Hepatic stellate cell (primary cell): ENCODE data around the gene HTR1A.

Experiments used
- DNase-seq: peaks from one replicate; pipeline ENCODE4 v3.0.0; 2011; ENCODE audit warnings: low spot score

Gene HTR1A

GRCh38 chr5:63962279-63962678 is at the start of gene HTR1A:
HTR1A (minus strand) TSS chr5:63962445; CDS start chr5:63961719, 726 bp downstream.
- DNase-seq: no peak

GRCh38 chr5:64003966-64004365 is 41.7 kb upstream of the HTR1A start:
- no peak for DNase-seq

- no peak for DNase-seq
Measured at GRCh38 chr5:64000096-64000495, 37.9 kb upstream of the HTR1A start.

- DNase-seq: no peak
Measured at GRCh38 chr5:63987053-63987452, 24.8 kb upstream of the HTR1A start.

GRCh38 chr5:63981864-63982263 is 19.6 kb upstream of the HTR1A start:
- DNase-seq: no peak

- no peak for DNase-seq
Measured at GRCh38 chr5:63963926-63964325, 1.7 kb upstream of the HTR1A start.

GRCh38 chr5:63963080-63963735 is 963 bp upstream of the HTR1A start:
- peak; percentile 29 for DNase-seq

GRCh38 chr5:63961598-63962161 is 565 bp downstream of the HTR1A start:
- no peak for DNase-seq

- no peak for DNase-seq
Measured at GRCh38 chr5:63961125-63961597, 1.1 kb downstream of the HTR1A start.

- no peak for DNase-seq
Measured at GRCh38 chr5:63960646-63961045, 1.6 kb downstream of the HTR1A start.

GRCh38 chr5:63959177-63959982 is 2.9 kb downstream of the HTR1A start:
- DNase-seq: no peak

GRCh38 chr5:63958654-63959053 is 3.6 kb downstream of the HTR1A start:
- DNase-seq: no peak

- no peak for DNase-seq
Measured at GRCh38 chr5:63957617-63958016, 4.6 kb downstream of the HTR1A start.

GRCh38 chr5:63953217-63953616 is 9.0 kb downstream of the HTR1A start:
- DNase-seq: no peak

GRCh38 chr5:63935103-63935502 is 27.1 kb downstream of the HTR1A start:
- no peak for DNase-seq

- no peak for DNase-seq
Measured at GRCh38 chr5:63931836-63932235, 30.4 kb downstream of the HTR1A start.

GRCh38 chr5:63928451-63928850 is 33.8 kb downstream of the HTR1A start:
- DNase-seq: no peak

GRCh38 chr5:63923914-63924313 is 38.3 kb downstream of the HTR1A start:
- no peak for DNase-seq

GRCh38 chr5:63919763-63920478 is 42.3 kb downstream of the HTR1A start:
- no peak for DNase-seq

- DNase-seq: no peak
Measured at GRCh38 chr5:63916786-63917185, 45.5 kb downstream of the HTR1A start.

- no peak for DNase-seq
Measured at GRCh38 chr5:63911871-63912270, 50.4 kb downstream of the HTR1A start.
